ENCODE data around the gene MYOG.

DNA sequence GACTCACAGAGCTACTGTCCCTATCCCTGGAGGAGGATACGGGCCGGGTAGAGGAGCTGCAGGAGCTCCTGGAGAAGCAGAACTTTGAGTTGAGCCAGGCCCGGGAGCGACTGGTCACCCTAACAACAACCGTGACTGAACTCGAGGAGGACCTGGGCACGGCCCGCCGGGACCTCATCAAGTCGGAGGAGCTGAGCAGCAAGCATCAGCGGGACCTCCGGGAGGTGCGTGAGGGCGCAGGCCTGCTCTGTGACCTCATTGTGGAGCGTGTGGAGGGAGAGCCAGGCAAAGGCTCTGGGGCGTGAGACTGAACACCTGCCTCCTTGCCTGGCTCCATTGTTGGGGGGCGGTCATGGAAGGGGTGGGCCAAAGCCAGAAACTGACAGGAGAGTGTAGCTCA, 40.5 kb downstream of the MYOG start:
- no peak for TF ChIP-seq KDM1A (CRISPR knock-in tag; IDR thresholded peaks at IDR 0.05)
- no peak for TF ChIP-seq ZNF331 (CRISPR knock-in tag; IDR thresholded peaks at IDR 0.05)
- no peak for TF ChIP-seq RARG (CRISPR knock-in tag; IDR thresholded peaks at IDR 0.05; ENCODE audit: low read depth)
- TF ChIP-seq ZBTB7A (CRISPR knock-in tag; IDR thresholded peaks at IDR 0.05): no peak
- TF ChIP-seq, protein P1, sequence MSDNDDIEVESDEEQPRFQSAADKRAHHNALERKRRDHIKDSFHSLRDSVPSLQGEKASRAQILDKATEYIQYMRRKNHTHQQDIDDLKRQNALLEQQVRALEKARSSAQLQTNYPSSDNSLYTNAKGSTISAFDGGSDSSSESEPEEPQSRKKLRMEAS (IDR thresholded peaks at IDR 0.05): no peak
- no peak for TF ChIP-seq ZNF546 (CRISPR knock-in tag; conservative IDR thresholded peaks at IDR 0.05)
- no peak for TF ChIP-seq CREM (IDR thresholded peaks at IDR 0.05)
- no peak for TF ChIP-seq CREM (CRISPR knock-in tag; IDR thresholded peaks at IDR 0.05)
- TF ChIP-seq MIER2 (CRISPR knock-in tag; IDR thresholded peaks at IDR 0.05): no peak
- TF ChIP-seq ZNF354B (CRISPR knock-in tag; IDR thresholded peaks at IDR 0.05): no peak
- TF ChIP-seq CCDC6 (CRISPR knock-in tag; IDR thresholded peaks at IDR 0.05): no peak
- TF ChIP-seq, protein P2, sequence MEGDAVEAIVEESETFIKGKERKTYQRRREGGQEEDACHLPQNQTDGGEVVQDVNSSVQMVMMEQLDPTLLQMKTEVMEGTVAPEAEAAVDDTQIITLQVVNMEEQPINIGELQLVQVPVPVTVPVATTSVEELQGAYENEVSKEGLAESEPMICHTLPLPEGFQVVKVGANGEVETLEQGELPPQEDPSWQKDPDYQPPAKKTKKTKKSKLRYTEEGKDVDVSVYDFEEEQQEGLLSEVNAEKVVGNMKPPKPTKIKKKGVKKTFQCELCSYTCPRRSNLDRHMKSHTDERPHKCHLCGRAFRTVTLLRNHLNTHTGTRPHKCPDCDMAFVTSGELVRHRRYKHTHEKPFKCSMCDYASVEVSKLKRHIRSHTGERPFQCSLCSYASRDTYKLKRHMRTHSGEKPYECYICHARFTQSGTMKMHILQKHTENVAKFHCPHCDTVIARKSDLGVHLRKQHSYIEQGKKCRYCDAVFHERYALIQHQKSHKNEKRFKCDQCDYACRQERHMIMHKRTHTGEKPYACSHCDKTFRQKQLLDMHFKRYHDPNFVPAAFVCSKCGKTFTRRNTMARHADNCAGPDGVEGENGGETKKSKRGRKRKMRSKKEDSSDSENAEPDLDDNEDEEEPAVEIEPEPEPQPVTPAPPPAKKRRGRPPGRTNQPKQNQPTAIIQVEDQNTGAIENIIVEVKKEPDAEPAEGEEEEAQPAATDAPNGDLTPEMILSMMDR (CRISPR knock-in tag; IDR thresholded peaks at IDR 0.05): no peak
